ENCODE data around the gene MOK.

- TF ChIP-seq, protein P1, sequence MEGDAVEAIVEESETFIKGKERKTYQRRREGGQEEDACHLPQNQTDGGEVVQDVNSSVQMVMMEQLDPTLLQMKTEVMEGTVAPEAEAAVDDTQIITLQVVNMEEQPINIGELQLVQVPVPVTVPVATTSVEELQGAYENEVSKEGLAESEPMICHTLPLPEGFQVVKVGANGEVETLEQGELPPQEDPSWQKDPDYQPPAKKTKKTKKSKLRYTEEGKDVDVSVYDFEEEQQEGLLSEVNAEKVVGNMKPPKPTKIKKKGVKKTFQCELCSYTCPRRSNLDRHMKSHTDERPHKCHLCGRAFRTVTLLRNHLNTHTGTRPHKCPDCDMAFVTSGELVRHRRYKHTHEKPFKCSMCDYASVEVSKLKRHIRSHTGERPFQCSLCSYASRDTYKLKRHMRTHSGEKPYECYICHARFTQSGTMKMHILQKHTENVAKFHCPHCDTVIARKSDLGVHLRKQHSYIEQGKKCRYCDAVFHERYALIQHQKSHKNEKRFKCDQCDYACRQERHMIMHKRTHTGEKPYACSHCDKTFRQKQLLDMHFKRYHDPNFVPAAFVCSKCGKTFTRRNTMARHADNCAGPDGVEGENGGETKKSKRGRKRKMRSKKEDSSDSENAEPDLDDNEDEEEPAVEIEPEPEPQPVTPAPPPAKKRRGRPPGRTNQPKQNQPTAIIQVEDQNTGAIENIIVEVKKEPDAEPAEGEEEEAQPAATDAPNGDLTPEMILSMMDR (conservative IDR thresholded peaks at IDR 0.05 in 1 of 2, IDR thresholded peaks at IDR 0.05 in 1 of 2; ENCODE audit: extremely low read depth in 1 of 2, insufficient read depth in 1 of 2, low read depth in 1 of 2, low read length in 2 of 2): no peak
- no peak for TF ChIP-seq EZH2 (IDR thresholded peaks at IDR 0.05; ENCODE audit: borderline replicate concordance, low read length)
These were observed 68.9 kb downstream of the MOK start for GRCh38 chr14:102236026-102236425.

All from mammary epithelial cell (primary cell).